DMS79 (cell line): ENCODE measurements around the gene DNAJB8.

Experiments used
- DNase-seq: peaks from one replicate; lab custom pipeline; 2025; lab: John Stamatoyannopoulos, UW

The DNAJB8 gene

DNA sequence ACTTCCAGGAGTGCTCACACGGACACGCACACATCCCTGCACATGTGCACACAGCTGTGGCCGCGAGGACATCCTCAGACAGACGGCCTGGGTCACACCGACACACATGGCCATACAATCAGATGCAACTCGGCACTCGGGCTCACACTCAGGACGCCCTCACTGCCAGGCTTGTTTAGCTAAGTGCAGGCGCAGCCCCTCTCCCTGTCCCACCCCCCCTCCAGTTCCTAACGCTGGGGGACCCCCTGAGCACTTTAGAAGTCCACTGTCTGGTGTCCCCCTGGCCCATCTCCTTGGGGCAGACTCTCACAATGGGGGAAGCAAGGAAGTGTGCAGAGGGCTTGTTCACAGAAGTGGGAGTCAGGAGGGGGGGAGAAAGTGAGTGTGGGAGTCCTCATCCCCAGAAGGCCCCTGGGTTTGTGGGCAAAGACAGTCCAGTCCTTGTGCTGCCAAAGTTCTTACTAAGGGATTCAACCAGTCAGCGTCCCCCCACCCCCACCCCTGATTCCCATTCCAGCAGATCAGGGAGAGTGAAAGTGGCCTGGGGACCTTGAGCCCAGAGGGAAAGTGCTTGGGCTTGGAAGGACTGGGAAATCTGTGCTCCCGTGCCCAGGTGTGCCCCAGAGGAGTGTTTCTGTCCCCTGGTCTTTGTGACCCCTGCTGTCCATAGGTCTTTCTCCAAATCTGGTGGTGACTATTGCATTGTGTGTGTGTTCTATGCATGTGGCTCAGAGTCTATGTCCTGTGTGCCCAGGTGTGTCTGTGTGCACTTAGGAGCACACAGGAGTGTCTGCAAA lies 27.1 kb upstream of the DNAJB8 start:
- no peak for DNase-seq

DNA sequence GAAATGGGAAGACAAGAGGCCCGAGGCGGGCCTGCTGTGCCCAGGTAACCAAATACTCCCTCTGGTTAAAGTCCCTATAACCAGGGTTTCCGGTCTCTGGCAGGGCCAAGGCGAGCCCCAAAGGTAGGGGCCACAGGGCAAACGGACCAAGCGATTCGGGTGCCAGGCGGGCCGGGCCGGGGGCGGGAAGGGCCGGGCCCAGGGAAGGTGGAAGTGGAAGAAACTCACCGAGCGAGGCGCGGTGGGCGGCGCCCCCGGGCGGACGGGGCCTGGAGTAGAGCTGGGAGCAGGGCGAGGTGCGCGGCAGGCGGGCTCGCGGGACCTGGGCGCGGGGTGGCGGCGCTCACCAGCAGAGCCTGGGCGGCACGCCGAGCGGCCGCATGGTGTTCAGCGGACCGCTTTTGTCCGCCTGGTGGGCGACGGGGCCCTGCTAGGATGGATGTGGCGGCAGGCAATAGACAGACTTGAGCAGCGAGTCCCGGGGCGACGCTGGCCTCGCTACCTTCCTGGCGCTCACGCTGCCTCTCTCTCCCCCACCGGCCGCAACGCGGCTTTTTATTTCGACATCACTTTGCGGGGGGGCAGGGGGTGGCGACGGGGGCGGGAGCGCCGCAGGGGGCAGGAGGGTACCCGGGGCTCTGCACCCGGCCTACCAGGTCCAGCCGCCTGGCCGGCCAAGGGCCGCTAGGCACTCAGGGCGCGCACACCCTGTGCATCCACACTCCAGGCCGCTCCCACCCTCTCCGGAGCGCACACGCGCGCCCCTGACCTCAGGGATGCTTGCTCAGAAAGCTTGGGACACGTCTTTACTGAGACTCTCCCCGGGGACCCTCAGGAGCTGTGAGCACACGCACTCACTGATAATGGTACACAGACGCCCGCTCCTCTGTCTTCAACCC lies 26.2 kb upstream of the DNAJB8 start, which contains the start of gene GATA2:
TSS of gene GATA2 (minus strand) at position 531 of the 899 bp plus-strand sequence. CDS start 6,170 bp downstream, outside the sequence.
- no peak for DNase-seq

DNA sequence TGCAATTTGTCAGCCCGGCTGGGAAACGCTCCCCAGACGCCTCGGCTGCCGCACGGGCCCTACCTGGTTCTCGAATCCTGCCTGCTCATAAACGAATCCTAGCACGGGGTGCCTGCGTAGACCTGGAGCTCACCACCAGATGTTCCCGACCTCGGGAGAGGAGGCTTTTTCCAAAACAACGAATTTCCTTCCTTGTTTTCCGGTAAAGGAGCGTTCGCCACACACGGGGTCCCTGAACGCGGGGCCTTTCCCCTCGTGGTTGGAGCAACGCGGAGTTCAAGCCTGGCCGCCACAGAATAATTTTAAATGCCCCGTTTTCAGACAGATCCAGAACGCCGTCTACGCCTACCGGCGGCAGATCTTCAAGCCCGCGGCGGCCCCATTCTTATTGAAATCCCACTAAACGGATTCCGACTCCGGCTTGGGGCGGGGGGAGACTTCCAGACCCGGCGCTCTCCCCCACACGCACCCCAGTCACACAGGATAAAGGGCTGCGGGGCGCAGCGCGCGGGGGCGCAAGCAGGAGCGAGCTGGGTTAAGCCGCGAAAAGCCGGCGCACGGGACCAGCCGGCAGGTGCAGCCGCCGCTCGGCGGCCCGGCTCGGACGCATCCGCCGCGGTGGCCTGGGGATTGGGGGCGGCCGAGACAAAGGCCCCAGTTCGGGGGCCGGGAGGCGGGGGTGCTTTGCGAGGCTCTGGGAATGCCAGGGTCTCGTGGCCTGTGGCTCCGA lies 25.4 kb upstream of the DNAJB8 start:
- no peak for DNase-seq

DNA sequence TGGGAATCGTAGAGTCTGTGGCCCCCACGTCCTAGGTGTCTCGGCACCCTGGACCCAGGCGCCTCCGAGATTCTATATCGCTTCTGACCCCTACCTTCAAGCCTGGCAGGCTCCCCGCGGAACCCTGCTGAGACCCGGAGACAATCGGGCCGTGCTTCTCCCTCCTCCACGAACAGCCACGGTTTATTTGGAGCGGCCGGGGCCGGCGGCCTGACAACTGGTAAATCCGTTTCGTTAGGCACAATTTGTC lies 24.9 kb upstream of the DNAJB8 start:
- DNase-seq: no peak

DNA sequence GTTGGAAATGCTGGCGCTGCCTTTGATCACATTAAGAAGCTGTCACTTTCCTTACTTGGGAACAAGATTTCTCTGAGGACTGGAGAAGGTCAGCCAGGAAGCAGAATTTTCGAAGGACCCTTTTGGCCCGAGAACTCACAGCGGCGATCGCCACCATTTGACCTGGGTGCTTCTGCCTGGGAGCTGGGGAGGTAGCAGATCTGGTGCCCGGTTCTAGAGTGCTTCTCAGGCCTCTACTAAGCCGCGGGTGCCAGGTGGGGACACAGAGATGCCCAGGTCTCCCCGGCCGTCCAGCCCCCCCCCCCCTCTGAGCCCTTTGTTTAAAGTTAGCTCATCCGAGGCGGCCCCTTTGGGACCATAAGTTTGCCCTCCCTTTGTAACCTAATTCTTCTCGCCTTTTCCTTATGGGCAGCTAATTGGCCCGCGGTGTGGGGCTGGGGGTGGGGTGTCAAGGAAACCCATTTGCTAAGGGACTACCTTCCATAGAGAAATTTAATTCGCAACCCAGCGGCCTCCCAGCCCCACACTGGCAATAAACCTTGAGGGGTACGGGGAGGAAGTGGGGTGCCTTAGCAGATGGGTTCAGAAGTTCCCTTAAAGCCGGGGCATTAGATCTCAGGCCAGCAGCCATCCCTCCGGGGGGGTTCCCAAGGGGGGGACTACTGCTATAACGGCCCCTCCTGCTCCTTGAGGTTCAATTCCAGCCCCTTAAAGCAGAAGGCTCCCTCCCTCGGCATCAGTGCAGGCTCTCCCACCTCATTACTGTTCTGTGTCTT lies 24.4 kb upstream of the DNAJB8 start:
- DNase-seq: no peak

DNA sequence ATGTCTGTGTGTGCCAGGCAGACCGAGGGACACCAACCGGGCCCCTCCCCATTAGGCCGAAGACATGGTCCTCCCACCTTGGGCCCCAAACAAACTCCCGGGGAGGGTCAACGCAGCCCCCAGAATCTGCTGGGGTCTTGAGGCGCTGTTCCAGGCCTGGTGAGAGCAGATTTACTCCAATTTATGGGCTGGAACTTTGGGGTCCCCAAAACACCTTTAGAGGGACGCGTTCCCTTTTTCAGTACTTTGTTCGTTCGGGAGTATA lies 23.9 kb upstream of the DNAJB8 start:
- no peak for DNase-seq

DNA sequence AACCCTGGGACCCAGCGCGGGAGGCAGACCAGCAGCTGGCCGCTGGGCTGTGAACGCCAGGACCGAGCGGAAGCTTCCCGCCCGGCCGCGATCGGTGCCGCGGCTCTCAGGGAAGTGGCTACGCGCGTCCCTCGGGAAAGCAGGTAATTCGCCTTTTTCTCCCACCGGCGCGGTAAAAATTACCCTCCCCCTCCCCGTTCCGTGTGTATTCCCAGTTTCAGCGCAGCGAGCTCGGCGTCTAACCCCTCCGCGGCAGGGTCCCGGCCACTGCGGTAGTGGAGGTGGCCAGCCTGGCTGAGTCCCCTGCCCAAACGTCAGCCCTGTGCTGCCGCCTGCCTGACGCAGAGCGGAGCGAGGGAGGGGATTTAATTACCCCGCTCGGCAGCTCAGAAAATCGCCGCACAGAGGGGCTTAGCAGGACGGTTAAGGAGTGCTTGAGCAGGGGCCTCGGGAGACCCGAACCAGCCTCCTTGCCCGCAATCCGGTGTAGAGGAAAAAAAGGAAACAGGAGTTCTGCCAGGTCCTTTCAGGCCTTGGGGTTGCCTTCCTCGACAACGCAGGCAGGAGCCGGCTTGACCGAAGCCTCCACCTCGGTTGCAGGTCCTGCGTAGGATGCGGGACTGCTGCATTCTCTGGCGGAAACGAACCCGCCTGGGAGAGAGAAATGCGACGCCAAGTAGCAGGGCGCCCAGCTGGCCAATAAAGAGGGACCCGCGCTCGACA lies 23.4 kb upstream of the DNAJB8 start:
- peak; percentile 44 for DNase-seq

DNA sequence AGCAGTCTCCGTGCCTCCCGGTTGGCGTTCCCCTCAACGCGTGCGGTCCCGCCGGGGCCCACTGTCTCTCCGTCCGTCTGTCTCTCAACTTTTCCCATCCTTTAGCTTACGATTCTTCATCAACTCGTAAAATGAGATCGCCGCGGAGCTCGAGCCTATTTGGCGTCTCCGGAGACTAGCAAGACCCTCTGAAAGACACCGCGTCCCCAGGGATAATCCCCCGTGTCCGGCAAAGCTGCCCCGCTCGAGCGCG lies 22.9 kb upstream of the DNAJB8 start:
- DNase-seq: no peak

DNA sequence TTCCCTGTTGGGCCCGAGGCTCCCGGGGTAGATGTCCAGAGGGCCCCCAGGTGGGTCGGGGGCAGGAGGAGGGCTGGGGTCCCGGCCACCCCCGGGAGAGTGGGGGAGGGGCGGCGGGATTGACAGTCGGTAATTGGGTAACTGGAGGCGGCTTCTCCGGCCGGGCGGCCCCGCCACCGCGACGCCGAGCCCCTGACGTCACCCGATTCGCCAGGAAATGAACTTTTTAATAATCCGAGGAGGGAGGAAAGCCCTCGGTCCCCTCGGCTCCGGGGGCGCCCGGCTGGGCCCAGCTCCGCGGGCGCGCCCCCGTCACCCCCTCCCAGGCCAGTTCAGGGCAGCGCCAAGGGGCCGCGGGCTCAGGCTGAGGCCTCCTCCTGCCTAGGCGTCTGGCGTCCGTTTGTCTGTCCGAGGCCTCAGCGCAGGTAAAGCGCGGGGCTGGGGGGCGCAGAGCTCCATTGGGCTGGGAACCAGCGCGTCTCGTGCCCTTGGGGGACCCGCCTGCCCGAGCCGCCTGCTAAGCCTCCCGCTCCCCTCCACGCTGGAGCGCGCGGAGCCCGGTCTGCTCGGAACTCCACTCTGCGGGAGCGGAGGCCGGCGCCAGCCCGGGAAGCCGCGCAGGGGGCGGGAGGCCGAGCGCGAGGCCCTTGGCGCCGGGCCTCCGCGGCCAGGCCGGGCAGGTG lies 22.4 kb upstream of the DNAJB8 start:
- peak; percentile 37 for DNase-seq

DNA sequence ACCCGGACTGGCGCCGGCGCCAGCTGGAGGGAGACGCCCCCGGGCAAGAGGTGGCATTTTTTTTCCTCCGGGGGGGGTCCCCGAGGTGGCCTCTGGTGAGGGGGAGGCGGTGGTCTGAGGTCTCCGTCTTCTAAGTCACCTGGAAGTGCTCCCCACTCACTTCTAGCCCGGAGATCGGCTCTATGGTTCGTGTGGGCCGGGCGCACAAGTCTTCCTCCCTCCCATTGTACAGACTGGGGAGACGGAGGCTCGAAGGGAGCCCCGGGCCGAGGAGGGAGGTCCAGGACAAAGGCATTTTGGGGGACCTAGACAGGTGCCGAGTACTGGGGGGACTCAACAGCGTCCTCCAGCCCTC lies 21.9 kb upstream of the DNAJB8 start:
- DNase-seq: peak; percentile 37

DNA sequence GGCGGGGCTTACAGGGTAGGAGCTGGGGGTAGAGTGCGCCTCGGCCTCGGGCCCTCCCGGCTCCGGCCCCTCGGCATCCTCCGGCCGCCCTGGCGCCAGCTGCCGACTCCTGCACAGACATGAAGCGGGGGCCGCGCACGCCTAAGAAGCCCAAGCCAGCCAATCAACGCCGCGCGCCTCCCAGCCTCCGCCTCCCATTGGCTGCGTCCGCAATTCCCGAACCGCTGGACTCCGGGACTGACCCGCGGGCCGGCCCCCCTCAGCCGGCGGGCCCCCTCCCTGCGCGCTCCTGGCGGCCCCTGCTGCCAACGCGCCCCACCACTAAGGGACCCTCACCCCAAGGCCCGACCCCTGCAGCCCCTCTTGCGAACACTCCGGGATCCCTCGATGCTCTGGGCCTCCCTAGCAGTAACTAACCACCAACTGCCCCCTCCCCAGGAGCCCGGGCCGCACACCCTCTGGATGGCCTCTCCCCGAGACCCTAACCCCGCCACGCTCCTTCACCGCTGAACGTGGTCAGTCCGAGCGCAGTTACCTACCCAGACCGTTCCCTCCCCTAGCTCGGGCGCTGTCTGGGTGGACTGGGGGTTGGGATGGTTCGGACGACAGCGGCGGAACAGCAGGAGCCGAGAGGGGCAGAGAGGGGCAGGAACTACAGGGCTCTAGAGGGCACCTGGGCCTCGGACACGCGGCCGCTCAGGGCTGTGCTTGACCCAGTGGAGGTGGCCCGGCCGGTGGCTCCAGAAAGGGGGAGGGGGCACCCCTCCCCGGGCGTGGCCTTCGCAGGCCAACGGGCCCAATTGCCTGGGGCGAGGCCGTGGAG lies 21.3 kb upstream of the DNAJB8 start:
- peak; percentile 50 for DNase-seq

DNA sequence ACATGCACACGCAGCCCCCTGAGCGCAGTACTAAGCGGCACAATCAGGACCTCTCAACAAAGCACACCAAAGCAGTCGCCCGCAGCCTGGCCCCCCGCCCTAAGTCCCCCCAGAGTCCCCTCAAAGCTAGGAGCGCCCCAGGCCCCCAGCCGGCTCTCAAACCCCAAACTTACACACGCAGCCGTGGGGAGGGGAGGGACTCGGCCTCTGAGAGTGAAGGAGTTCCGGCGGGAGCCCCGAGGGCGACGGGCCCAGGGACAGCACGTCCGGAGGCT lies 20.8 kb upstream of the DNAJB8 start:
- DNase-seq: no peak

DNA sequence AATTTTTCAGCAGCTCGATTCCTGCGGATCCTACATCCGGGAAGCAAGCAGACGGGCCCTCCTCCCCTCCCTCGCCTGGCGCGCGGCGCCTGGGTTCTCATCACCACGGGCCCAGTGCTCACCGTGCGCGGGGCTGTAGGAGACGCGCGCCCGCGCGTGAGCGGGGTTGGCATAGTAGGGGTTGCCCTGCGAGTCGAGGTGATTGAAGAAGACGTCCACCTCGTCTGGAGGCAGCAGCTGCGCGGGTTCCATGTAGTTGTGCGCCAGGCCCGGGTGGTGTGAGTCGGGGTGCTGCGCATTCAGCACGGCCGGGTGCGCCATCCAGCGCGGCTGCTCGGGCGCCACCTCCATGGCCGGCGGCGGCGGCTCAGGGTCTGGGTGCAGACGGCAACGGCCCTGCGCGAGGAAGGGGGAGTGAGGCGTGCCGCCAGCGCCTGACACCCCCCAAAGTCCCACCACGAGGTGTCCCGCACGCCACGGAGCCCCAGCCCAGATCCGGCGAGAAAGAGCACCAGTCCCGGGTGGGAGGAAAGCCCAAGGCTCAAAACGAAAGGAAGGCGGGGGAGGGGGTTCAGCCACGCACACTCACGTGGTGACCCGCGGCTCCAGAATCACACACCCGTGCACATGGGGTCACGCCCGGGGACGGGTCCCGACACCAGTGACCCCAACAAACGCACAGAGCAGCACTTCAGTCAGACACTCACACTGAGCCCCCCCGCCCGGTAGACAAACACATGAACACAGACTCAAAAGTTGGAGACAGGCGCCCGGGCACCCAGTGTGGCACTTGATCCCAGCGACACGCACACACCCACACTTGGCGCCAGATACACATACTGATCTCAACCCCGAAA lies 20.2 kb upstream of the DNAJB8 start:
- peak; percentile 22 for DNase-seq

DNA sequence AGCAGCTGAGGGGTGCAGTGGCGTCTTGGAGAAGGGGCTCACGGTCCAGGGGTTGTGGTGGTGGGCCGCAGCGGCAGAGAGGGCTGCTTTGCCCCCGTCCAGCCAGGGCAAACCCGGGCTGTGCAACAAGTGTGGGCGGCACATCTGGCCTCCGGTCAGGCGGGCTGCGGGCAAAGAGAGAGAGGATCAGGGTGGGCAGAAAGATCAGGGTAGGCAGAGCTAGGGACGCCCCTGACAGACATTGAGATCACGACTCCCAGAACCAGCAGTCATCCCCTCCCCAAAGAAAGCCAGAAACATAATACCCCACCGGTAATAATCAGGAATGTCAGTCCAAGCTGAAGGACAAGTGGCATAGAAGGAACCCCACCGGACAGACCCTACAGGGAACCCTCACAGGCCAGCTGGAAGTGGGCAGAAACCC lies 19.5 kb upstream of the DNAJB8 start:
- DNase-seq: no peak

DNA sequence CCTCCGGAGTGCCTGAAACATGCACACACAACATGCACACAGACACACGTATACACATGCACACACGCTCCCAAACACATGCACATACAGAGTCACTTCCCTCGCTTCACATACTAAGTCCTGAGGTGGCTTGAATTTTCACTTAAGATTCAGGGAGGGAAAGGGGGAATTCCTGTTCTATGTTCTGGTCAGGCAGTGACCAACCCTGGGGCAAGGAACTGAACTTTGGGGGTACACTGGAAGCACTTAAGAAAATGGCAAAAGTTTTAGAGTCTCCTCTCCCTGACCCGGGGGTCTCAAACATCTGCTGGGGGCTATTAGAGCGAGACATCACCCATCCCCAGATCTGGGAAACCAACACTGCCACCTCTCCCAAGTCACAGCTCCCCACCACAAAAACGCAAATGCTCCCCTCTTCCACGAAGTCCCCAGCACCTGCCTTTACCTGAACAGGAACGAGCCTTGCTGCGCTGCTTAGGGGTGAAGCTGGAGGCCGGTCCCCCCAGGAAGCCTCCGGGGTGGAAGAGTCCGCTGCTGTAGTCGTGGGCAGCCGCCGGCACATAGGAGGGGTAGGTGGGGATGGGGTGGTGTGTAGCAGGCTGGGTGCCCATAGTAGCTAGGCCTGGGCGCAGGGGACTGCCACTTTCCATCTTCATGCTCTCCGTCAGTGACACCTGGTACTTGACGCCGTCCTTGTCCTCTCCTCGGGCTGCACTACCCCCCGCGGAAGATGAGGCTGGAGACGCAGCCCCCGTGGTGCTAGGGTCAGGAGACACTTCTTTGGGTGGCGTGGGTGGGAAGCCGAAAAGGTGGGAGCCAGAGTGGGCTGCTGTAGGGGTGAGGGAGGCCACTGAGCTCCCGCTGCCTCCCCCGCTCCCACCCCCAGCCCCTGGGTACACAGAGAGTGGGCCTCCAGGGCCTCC lies 18.9 kb upstream of the DNAJB8 start:
- no peak for DNase-seq

DNA sequence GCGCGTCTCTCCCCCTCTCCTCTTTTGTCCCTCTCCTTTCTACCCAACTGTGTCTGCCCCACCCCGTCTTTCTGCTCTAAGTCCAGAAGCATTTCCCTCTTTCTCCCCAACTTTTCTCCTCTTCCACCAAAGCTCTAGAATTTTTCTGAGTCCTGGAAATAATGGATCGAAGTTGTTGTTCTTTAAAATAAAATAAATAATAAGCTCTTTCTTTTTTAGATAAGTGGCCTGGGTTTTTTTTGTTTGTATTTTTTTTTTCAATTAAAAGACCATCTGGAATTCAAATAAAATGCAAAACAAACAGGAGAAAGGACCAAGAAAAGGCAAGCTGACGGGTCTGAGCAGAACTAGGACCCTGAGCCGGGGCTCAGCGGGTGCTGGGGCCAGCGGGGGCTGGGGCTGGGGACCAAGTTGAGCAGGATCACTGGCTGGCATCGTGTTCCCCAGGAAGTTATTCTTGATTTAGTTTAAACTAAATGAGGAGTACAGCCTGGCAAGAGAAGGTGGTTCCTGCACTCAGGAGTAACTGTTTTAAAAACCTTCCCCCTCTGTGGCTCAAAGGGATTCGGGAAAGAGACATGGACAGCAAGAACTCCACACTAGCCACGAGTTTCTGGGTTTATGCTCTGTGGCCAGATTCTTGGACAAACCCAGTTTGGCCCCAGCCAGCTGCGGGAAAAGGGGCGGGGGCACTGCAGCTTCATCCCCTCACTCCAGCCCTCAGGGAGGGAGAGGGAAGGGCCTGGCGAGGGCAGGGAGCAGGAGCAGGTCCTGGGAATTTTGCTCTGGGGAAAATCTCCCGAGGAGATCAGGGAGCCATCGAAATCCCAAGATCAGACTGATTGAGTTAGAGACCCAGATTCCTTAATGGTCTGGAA lies 18.0 kb upstream of the DNAJB8 start:
- no peak for DNase-seq

DNA sequence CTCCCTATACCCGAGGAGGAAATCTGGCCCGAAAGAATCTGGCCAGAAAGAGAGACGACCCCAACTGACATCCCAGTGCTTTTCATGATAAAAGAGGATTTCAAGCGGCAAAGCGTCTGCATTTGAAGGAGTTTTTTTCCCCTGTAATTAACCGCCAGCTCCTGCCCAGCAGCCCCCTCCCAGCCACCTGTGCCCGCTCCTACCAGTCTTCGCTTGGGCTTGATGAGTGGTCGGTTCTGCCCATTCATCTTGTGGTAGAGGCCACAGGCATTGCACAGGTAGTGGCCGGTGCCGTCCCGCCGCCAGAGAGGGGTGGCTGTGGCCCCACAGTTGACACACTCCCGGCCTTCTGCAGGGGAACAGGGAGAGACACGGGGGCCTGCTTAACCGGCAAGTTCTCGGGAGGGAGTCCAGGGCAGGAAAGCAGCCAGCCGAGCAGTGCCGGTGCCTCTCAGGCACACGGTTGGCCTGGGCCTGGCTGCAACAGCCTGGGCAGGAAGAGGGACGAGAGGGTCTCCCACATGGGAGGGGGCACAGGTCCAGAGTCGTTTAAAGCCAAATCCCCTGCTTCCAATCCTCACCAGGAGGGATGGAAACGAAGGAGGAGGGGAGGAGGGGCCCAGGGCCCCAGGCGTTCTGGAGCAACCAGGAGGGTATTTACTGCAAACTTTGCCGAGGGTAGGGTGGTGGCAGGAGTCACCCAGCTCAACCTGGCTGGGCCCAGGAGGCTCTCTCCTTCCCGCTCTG lies 17.1 kb upstream of the DNAJB8 start:
- no peak for DNase-seq
